Mammary microvascular endothelial cell (primary cell): ENCODE data around the gene SH2D7. TPM values are rescaled to one million over a fixed set of nuclear protein-coding genes. Genes with fewer than 3 reads are reported as not detected.

ENCODE experiments used
- total RNA-seq: library from RNA; depleted of rRNA; stranded (reverse); fragments of >200 nt; gene quantifications from 2 replicates; pipeline ENCODE4 v1.2.3, GENCODE V29; 2015

Gene SH2D7
- total RNA-seq: not detected in 2 replicates

GRCh38 chr15:78092261-78093041 lies at the start of gene SH2D7:
TSS of gene SH2D7 (plus strand) at chr15:78092561. CDS start at chr15:78092585, 24 bp downstream.

GRCh38 chr15:78077053-78077870 lies 15.1 kb upstream of the SH2D7 start, which contains the start of gene TBC1D2B:
TSS of gene TBC1D2B (minus strand) at chr15:78077711. CDS start at chr15:78077652, 59 bp downstream.

GRCh38 chr15:78131295-78132061 lies 39.1 kb downstream of the SH2D7 start, which contains the start of gene CIB2:
TSS of gene CIB2 (minus strand) at chr15:78131445. CDS start at chr15:78131215, 230 bp downstream.

GRCh38 chr15:78149068-78149804 lies 56.9 kb downstream of the SH2D7 start, which contains the start of gene IDH3A:
TSS of gene IDH3A (plus strand) at chr15:78149362. CDS start at chr15:78149404, 42 bp downstream.

Other genes with a start within 250 kb of the SH2D7 start
- 24.8 and 24.9 TPM in 2 replicates for gene TBC1D2B, start 14.8 kb upstream of the SH2D7 start, total RNA-seq
- 0.27 and 3.1 TPM in 2 replicates for gene CIB2, start 38.9 kb downstream of the SH2D7 start, total RNA-seq
- gene IDH3A, start 56.8 kb downstream of the SH2D7 start, total RNA-seq: 51.1 and 68.4 TPM in 2 replicates
- 0.07 and 0.25 TPM in 2 replicates for gene ACSBG1, start 142.0 kb downstream of the SH2D7 start, total RNA-seq
- 6.3 and 7.8 TPM in 2 replicates for gene DNAJA4, start 172.0 kb downstream of the SH2D7 start, total RNA-seq
- 74.1 and 85.0 TPM in 2 replicates for gene SKIC8, start 207.0 kb downstream of the SH2D7 start, total RNA-seq
- 0.20 TPM in 1 of 2 replicates, not detected in the other for gene CRABP1, start 247.8 kb downstream of the SH2D7 start, total RNA-seq